Measurements from ENCODE around the gene PLAAT2. TPM values are rescaled to one million over a fixed set of nuclear protein-coding genes. Genes with fewer than 3 reads are reported as not detected.
A peak's percentile ranks its signal among the peaks of the same experiment; 100 is the strongest.

The PLAAT2 gene
- total and polyA plus RNA-seq, 9 of the 15 experiments (the other 6 are each of a cell fraction or from before 2014, with no cell fraction given), result not detected

- TF ChIP-seq, protein P1, sequence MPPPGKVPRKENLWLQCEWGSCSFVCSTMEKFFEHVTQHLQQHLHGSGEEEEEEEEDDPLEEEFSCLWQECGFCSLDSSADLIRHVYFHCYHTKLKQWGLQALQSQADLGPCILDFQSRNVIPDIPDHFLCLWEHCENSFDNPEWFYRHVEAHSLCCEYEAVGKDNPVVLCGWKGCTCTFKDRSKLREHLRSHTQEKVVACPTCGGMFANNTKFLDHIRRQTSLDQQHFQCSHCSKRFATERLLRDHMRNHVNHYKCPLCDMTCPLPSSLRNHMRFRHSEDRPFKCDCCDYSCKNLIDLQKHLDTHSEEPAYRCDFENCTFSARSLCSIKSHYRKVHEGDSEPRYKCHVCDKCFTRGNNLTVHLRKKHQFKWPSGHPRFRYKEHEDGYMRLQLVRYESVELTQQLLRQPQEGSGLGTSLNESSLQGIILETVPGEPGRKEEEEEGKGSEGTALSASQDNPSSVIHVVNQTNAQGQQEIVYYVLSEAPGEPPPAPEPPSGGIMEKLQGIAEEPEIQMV (tag; conservative IDR thresholded peaks at IDR 0.05; ENCODE audit: low read depth), result peak; percentile 93
- TF ChIP-seq HDGF (IDR thresholded peaks at IDR 0.05) (no peak), DMBX1 (CRISPR knock-in tag; IDR thresholded peaks at IDR 0.05; ENCODE audit: borderline replicate concordance) (peak; percentile 100), ZNF436 (CRISPR knock-in tag; IDR thresholded peaks at IDR 0.05) (no peak), CBX5 (IDR thresholded peaks at IDR 0.05; ENCODE audit: borderline replicate concordance, low read depth) (no peak), ELF1 (tag; IDR thresholded peaks at IDR 0.05) (no peak), TCFL5 (CRISPR knock-in tag; conservative IDR thresholded peaks at IDR 0.05) (peak; percentile 97), ESRRB (CRISPR knock-in tag; IDR thresholded peaks at IDR 0.05; ENCODE audit: borderline replicate concordance) (peak; percentile 88; the same call in 1 of the 2 replicates), HOMEZ (CRISPR knock-in tag; IDR thresholded peaks at IDR 0.05) (peak; percentile 96), ILK (tag; IDR thresholded peaks at IDR 0.05; ENCODE audit: borderline replicate concordance, low read depth) (peak; percentile 95), ZNF507 (tag; conservative IDR thresholded peaks at IDR 0.05) (peak; percentile 76), RB1 (IDR thresholded peaks at IDR 0.05; ENCODE audit: low read depth) (no peak), ZC3H4 (CRISPR knock-in tag; IDR thresholded peaks at IDR 0.05; ENCODE audit: borderline replicate concordance) (no peak), KAT8 (IDR thresholded peaks at IDR 0.05; ENCODE audit: low read depth) (no peak), ZNF24 (IDR thresholded peaks at IDR 0.05) (no peak), ZNF449 (CRISPR knock-in tag; IDR thresholded peaks at IDR 0.05) (peak; percentile 98), ZNF586 (CRISPR knock-in tag; conservative IDR thresholded peaks at IDR 0.05) (peak; percentile 92)
- TF ChIP-seq, protein P2, sequence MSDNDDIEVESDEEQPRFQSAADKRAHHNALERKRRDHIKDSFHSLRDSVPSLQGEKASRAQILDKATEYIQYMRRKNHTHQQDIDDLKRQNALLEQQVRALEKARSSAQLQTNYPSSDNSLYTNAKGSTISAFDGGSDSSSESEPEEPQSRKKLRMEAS (CRISPR knock-in tag; IDR thresholded peaks at IDR 0.05), result no peak
- TF ChIP-seq, protein P3, sequence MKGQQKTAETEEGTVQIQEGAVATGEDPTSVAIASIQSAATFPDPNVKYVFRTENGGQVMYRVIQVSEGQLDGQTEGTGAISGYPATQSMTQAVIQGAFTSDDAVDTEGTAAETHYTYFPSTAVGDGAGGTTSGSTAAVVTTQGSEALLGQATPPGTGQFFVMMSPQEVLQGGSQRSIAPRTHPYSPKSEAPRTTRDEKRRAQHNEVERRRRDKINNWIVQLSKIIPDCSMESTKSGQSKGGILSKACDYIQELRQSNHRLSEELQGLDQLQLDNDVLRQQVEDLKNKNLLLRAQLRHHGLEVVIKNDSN (CRISPR knock-in tag; IDR thresholded peaks at IDR 0.05), result no peak
- TF ChIP-seq, protein P4, sequence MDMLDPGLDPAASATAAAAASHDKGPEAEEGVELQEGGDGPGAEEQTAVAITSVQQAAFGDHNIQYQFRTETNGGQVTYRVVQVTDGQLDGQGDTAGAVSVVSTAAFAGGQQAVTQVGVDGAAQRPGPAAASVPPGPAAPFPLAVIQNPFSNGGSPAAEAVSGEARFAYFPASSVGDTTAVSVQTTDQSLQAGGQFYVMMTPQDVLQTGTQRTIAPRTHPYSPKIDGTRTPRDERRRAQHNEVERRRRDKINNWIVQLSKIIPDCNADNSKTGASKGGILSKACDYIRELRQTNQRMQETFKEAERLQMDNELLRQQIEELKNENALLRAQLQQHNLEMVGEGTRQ (CRISPR knock-in tag; IDR thresholded peaks at IDR 0.05), result no peak
- TF ChIP-seq, protein P5, sequence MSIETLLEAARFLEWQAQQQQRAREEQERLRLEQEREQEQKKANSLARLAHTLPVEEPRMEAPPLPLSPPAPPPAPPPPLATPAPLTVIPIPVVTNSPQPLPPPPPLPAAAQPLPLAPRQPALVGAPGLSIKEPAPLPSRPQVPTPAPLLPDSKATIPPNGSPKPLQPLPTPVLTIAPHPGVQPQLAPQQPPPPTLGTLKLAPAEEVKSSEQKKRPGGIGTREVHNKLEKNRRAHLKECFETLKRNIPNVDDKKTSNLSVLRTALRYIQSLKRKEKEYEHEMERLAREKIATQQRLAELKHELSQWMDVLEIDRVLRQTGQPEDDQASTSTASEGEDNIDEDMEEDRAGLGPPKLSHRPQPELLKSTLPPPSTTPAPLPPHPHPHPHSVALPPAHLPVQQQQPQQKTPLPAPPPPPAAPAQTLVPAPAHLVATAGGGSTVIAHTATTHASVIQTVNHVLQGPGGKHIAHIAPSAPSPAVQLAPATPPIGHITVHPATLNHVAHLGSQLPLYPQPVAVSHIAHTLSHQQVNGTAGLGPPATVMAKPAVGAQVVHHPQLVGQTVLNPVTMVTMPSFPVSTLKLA (conservative IDR thresholded peaks at IDR 0.05), result no peak
These were observed 28.2 kb downstream of the PLAAT2 start (continued) for GRCh38 chr11:63534895-63535461.

Measured in K562 (cell line).